Measurements from ENCODE around the gene NTF4. TPM values are rescaled to one million over a fixed set of nuclear protein-coding genes. Genes with fewer than 3 reads are reported as not detected.
A peak's percentile ranks its signal among the peaks of the same experiment; 100 is the strongest.

NTF4 gene
- total and polyA plus RNA-seq, 4 experiments from 2014 or later, result not detected

DNA sequence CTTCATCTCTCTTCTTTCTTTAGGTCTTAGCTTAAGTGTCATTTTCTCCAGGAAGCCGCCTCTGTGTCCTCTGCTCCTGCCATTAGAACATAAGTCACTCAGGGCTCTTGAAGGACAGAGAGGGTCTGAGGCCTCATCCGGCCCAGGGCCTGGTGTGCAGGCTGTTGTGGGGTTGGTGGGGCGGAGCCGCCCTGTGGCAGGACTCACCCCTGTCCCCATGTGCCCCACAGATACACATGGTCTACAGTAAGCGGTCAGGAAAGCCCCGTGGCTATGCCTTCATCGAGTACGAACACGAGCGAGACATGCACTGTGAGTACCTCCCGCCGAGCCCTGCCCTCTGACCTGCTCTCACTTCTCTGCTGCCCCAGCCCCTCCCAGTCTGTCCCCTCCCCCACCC is 36.5 kb upstream of the NTF4 start:
- CTCF ChIA-PET (ENCODE audit: partially characterized antibody), result interaction anchor here (5.9 kb wide), 1 partner anchor 45 kb away, joined by 83 read pairs; no protein-coding TSS in a partner anchor
- Mint-ChIP-seq H3K27ac (peak overlapping the region in 2 of 7 donors; percentile 57 to 84), H3K27me3 (no peaks in the 10 kb centered on the region), H3K4me1 (peaks cover 0 to 8% (median 7%) of the 10 kb centered on the region in 4 donors), H3K36me3 (peaks cover 36 to 68% of the 10 kb centered on the region in 2 donors), H3K9me3 (no peaks in the 10 kb centered on the region), H3K4me3 (no peak overlapping the region)
- Histone ChIP-seq H3K36me3 (ENCODE audit: insufficient read depth, low read length) (peaks cover 77% of the 10 kb centered on the region), H3K27ac (ENCODE audit: low read depth, low read length) (no peak overlapping the region), H3K4me1 (ENCODE audit: insufficient read depth, low read length) (no peaks in the 10 kb centered on the region), H3K27me3 (ENCODE audit: insufficient read depth, low read length) (no peaks in the 10 kb centered on the region), H3K9me3 (ENCODE audit: control insufficient read depth in 1 of 2, low read length in 2 of 2) (no peaks in the 10 kb centered on the region), H3K4me3 (ENCODE audit: low read length in 2 of 2) (no peak overlapping the region)
- intact Hi-C loops (cut with micrococcal nuclease), result no loop called here
- DNase-seq, result no peak
- POLR2A ChIA-PET (ENCODE audit: partially characterized antibody), result interaction anchor here (0.9 kb wide), 1 partner anchor 19 kb away, joined by 5 read pairs; no protein-coding TSS in a partner anchor

DNA sequence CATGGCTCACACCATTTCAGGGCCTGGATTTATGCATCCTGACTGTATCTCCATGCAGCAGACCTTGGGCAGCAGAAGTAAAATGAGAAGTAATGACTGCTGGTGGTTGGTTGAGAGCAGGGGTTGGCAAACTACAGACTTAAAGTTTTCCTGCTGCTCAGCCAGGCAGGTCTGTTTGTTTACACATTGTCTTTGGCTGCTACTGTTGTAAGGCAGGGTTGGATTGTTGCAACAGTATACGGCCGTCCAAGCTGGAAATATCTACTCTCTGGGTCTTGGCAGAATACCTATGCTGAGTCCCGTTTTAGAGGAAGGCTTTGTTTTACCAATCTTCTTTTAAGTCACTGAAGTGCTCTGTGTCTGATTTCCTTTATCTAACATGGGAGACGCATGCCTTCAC is 34.2 kb upstream of the NTF4 start:
- Mint-ChIP-seq H3K36me3 (peaks cover 36 to 72% of the 10 kb centered on the region in 2 donors), H3K4me3 (peak overlapping the region in 1 of 8 donors; percentile 45), H3K27ac (peak overlapping the region in 1 of 7 donors; percentile 62), H3K9me3 (no peaks in the 10 kb centered on the region), H3K27me3 (no peaks in the 10 kb centered on the region), H3K4me1 (peaks cover 0 to 12% (median 9%) of the 10 kb centered on the region in 4 donors)
- POLR2A ChIA-PET (ENCODE audit: partially characterized antibody), result interaction anchor here (1.4 to 1.7 kb wide), 2 partner anchors 15 to 48 kb away, joined by 7 to 9 read pairs; partner anchors contain the start of gene LIN7B
- H3K27me3 ChIP-seq (ENCODE audit: insufficient read depth, low read length), result no peaks in the 10 kb centered on the region
- no peaks in the 10 kb centered on the region for H3K4me1 ChIP-seq (ENCODE audit: insufficient read depth, low read length)
- H3K4me3 ChIP-seq (ENCODE audit: low read length in 2 of 2), result no peak overlapping the region
- H3K9me3 ChIP-seq (ENCODE audit: control insufficient read depth in 1 of 2, low read length in 2 of 2), result no peaks in the 10 kb centered on the region
- DNase-seq, result no peak
- no peak overlapping the region for H3K27ac ChIP-seq (ENCODE audit: low read depth, low read length)
- intact Hi-C loops (cut with micrococcal nuclease), result loop anchor here (2.0 kb wide), 1 partner anchor 100 kb away; no protein-coding TSS in a partner anchor
- H3K36me3 ChIP-seq (ENCODE audit: insufficient read depth, low read length), result peaks cover 80% of the 10 kb centered on the region
- CTCF ChIA-PET (ENCODE audit: partially characterized antibody), result interaction anchor here (1.0 to 5.9 kb wide), 14 partner anchors 8 to 202 kb away, joined by 3 to 83 read pairs (median 6); partner anchors contain the start of gene LIN7B

DNA sequence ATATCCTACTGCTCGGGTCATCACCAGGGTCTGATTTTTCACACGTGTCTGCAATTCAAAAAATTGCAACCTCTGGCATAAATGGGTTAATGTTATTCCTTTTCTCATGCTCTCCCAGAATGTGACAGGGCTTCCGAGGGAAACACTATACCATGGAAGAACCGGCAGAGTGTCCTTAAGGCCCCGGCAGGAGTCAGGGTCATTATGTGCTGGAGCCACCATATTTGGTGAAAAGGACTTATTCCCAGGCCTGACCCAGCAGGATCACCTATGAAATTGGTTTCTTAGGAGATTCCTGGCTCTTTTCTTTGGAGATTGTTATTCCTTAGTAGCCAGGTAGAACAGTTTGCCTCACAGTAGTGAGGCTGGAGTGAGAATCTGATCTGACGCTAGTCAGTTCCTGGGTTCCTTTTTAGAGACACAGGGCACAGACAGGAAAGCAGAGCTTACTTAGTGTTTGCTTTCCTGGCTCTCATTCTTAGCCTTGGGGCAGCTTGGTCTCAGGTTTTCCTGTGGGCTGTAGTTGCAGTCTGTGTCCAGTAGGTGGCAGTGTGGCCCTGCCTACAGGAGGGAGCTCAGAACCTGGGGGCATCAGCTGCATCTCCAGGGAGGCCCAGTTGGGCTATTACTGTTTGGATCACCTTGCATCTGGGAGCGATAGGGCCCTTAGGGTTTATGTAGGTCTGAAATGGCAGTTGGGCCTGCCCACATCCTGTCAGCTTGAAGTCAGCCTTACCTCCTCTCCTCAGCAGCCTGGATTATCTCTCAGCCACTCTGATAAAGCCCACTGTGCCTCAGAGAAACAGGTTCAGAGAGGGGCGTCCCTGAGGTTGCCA is 33.1 kb upstream of the NTF4 start:
- H3K27ac ChIP-seq (ENCODE audit: low read depth, low read length), result no peak overlapping the region
- peaks cover 77% of the 10 kb centered on the region for H3K36me3 ChIP-seq (ENCODE audit: insufficient read depth, low read length)
- no peaks in the 10 kb centered on the region for H3K4me1 ChIP-seq (ENCODE audit: insufficient read depth, low read length)
- H3K27ac Mint-ChIP-seq, result peak overlapping the region in 2 of 7 donors; percentile 4 to 35
- no peak overlapping the region for H3K4me3 ChIP-seq (ENCODE audit: low read length in 2 of 2)
- CTCF ChIA-PET (ENCODE audit: partially characterized antibody), result interaction anchor here (0.6 to 5.9 kb wide), 35 partner anchors 9 to 276 kb away, joined by 3 to 83 read pairs (median 4); partner anchors contain the start of genes GYS1, LIN7B and RUVBL2
- no peaks in the 10 kb centered on the region for H3K9me3 Mint-ChIP-seq
- POLR2A ChIA-PET (ENCODE audit: partially characterized antibody), result interaction anchor here (0.6 to 1.7 kb wide), 12 partner anchors 12 to 582 kb away, joined by 3 to 9 read pairs (median 3); partner anchors contain the start of genes LIN7B and PRMT1
- no peaks in the 10 kb centered on the region for H3K9me3 ChIP-seq (ENCODE audit: control insufficient read depth in 1 of 2, low read length in 2 of 2)
- peak; percentile 71 to 77 (median 76) for DNase-seq
- H3K4me3 Mint-ChIP-seq, result no peak overlapping the region
- no peaks in the 10 kb centered on the region for H3K27me3 Mint-ChIP-seq
- peaks cover 36 to 75% of the 10 kb centered on the region in 2 donors for H3K36me3 Mint-ChIP-seq
- intact Hi-C loops (cut with micrococcal nuclease), result loop anchor here (1.0 to 2.0 kb wide), 3 partner anchors 49 to 111 kb away; no protein-coding TSS in a partner anchor
- H3K27me3 ChIP-seq (ENCODE audit: insufficient read depth, low read length), result no peaks in the 10 kb centered on the region
- H3K4me1 Mint-ChIP-seq, result peaks cover 0 to 12% (median 9%) of the 10 kb centered on the region in 4 donors

GRCh38 chr19:49094505-49095482 is 30.2 kb upstream of the NTF4 start:
- Mint-ChIP-seq H3K36me3 (peaks cover 40 to 74% of the 10 kb centered on the region in 2 donors), H3K9me3 (no peaks in the 10 kb centered on the region), H3K27ac (peak overlapping the region in 1 of 7 donors; percentile 30), H3K4me3 (no peak overlapping the region), H3K27me3 (no peaks in the 10 kb centered on the region), H3K4me1 (peaks cover 10 to 33% (median 22%) of the 10 kb centered on the region in 4 donors)
- DNase-seq, result no peak
- no peaks in the 10 kb centered on the region for H3K27me3 ChIP-seq (ENCODE audit: insufficient read depth, low read length)
- POLR2A ChIA-PET (ENCODE audit: partially characterized antibody), result interaction anchor here (0.9 kb wide), 1 partner anchor 8 kb away, joined by 4 read pairs; no protein-coding TSS in a partner anchor
- H3K36me3 ChIP-seq (ENCODE audit: insufficient read depth, low read length), result peaks cover 83% of the 10 kb centered on the region
- H3K9me3 ChIP-seq (ENCODE audit: control insufficient read depth in 1 of 2, low read length in 2 of 2), result no peaks in the 10 kb centered on the region
- intact Hi-C loops (cut with micrococcal nuclease), result no loop called here
- H3K4me1 ChIP-seq (ENCODE audit: insufficient read depth, low read length), result no peaks in the 10 kb centered on the region
- no peak overlapping the region for H3K27ac ChIP-seq (ENCODE audit: low read depth, low read length)
- CTCF ChIA-PET (ENCODE audit: partially characterized antibody), result interaction anchor here (0.7 to 5.9 kb wide), 4 partner anchors 11 to 52 kb away, joined by 4 to 83 read pairs (median 12); partner anchors contain the start of gene LIN7B
- H3K4me3 ChIP-seq (ENCODE audit: low read length in 2 of 2), result no peak overlapping the region

DNA sequence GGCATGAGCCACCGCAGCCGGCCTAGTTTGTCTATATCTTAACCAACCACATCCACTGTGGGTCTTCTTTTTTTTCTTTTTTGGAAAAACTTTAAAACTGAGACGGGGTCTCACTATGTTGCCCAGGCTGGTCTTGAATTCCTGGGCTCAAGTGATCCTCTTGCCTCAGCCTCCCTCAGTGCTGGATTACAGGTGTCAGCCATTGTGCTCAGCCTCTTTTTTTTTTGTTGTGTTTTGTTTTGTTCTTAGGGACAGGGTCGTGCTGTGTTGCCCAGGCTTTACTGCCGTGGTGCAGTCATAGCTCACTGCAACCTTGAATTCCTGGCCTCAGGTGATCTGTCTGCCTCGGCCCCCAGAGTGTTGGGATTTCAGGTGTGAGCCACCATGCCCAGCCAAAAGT is 28.1 kb upstream of the NTF4 start:
- peaks cover 66% of the 10 kb centered on the region for H3K36me3 ChIP-seq (ENCODE audit: insufficient read depth, low read length)
- Mint-ChIP-seq H3K27ac (no peak overlapping the region), H3K27me3 (no peaks in the 10 kb centered on the region), H3K4me3 (no peak overlapping the region), H3K36me3 (peaks cover 37 to 67% of the 10 kb centered on the region in 2 donors), H3K4me1 (peaks cover 13 to 47% (median 26%) of the 10 kb centered on the region in 4 donors), H3K9me3 (no peaks in the 10 kb centered on the region)
- no peak for DNase-seq
- no peaks in the 10 kb centered on the region for H3K9me3 ChIP-seq (ENCODE audit: control insufficient read depth in 1 of 2, low read length in 2 of 2)
- CTCF ChIA-PET (ENCODE audit: partially characterized antibody), result no interaction called here
- no peaks in the 10 kb centered on the region for H3K27me3 ChIP-seq (ENCODE audit: insufficient read depth, low read length)
- POLR2A ChIA-PET (ENCODE audit: partially characterized antibody), result no interaction called here
- peaks cover 9% of the 10 kb centered on the region for H3K4me1 ChIP-seq (ENCODE audit: insufficient read depth, low read length)
- H3K27ac ChIP-seq (ENCODE audit: low read depth, low read length), result no peak overlapping the region
- no peak overlapping the region for H3K4me3 ChIP-seq (ENCODE audit: low read length in 2 of 2)
- intact Hi-C loops (cut with micrococcal nuclease), result no loop called here

DNA sequence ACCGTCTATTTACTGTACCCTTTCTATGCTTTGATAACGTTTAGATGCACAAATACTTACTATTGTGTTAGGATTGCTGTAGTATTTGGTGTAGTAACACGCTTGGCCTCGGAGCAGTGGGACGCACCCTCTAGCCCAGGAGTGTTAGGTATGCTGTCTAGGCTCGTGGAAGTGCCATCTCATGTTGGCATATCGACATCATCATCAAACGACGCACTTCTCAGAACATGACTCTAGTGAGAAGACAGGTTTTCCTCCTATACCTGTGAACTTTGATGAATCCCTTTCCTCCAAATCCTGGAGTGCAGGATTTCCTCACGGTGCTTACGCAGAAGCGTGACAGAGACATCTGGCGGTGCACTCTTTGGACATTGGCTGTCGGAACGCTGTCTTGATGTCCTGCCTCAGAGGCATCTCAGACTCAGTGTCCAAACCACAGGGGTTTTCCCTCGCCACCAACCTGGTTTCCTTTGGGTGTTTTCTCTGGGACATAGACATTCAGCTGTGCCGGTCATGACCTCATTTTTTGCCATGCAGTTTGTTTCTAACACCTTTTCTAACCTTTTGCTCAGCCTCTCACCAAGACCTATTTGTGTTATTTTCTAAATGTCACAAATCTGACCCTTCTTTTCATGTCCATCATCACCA is 26.9 kb upstream of the NTF4 start:
- peaks cover 40 to 64% of the 10 kb centered on the region in 2 donors for H3K36me3 Mint-ChIP-seq
- intact Hi-C loops (cut with micrococcal nuclease), result no loop called here
- H3K4me1 ChIP-seq (ENCODE audit: insufficient read depth, low read length), result peaks cover 20% of the 10 kb centered on the region
- H3K9me3 Mint-ChIP-seq, result no peaks in the 10 kb centered on the region
- no peaks in the 10 kb centered on the region for H3K27me3 ChIP-seq (ENCODE audit: insufficient read depth, low read length)
- no peak for DNase-seq
- no peaks in the 10 kb centered on the region for H3K27me3 Mint-ChIP-seq
- no peaks in the 10 kb centered on the region for H3K9me3 ChIP-seq (ENCODE audit: control insufficient read depth in 1 of 2, low read length in 2 of 2)
- ChIA-PET POLR2A (ENCODE audit: partially characterized antibody) (no interaction called here), CTCF (ENCODE audit: partially characterized antibody) (no interaction called here)
- H3K27ac ChIP-seq (ENCODE audit: low read depth, low read length), result no peak overlapping the region
- H3K4me3 Mint-ChIP-seq, result peak overlapping the region in 1 of 8 donors; percentile 7
- H3K4me1 Mint-ChIP-seq, result peaks cover 21 to 51% (median 30%) of the 10 kb centered on the region in 4 donors
- H3K4me3 ChIP-seq (ENCODE audit: low read length in 2 of 2), result no peak overlapping the region
- H3K27ac Mint-ChIP-seq, result peak overlapping the region in 4 of 7 donors; percentile 38 to 80 (median 52)
- H3K36me3 ChIP-seq (ENCODE audit: insufficient read depth, low read length), result peaks cover 56% of the 10 kb centered on the region

Data from CD4-positive, alpha-beta memory T cell (primary cell).